Neural cell (in vitro differentiated cells): ENCODE results near the gene SELENON.

ENCODE experiments used
- EZH2 ChIP-seq: fragments of 200-600, 300-800 bp; shearing (Covaris generic), sonication (generic); IDR thresholded peaks from 2 replicates; pipeline ENCODE4 v1.6.1; 2014; ENCODE audit warnings: antibody characterized with exemption, low read length, borderline replicate concordance, mild to moderate bottlenecking; ENCODE audit not compliant: insufficient read depth, poor library complexity, severe bottlenecking
- TF ChIP-seq, protein P1 (sequence below): fragments of 450-650 bp; IDR thresholded peaks from 2 replicates; pipeline ENCODE4 v1.5.1; 2014; ENCODE audit warnings: antibody characterized with exemption, mild to moderate bottlenecking, moderate library complexity; ENCODE audit not compliant: poor library complexity, severe bottlenecking

DNA sequence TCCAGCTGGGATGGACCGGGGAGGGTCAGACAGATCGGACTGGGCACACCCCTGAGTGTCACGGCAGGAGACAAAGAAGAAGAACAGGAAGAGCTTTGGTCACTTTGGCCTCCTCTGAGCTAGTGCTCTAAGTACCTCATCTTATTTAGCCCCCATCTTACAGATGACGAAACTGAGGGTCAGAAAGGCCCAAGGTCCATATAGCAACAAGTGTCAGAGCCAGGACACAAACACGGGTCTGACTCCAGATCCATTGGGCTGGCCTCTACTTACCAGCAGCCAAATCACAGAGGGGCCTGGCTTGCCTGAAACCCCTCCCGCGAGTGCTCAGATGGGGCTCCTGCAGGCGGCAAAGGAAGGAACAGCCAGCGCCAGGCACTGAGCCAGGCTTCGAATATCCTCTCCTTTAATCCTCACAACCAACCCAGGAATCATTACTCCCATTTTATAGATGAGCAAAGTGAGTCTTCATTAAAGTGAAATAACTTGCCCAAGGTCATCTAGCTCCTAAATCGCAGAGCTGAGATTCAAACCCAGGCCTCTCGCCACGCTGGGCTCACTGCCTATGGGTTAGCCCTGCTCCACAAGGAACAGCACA lies 25.7 kb upstream of the SELENON start:
- no peak for TF ChIP-seq EZH2
- TF ChIP-seq, protein P1, sequence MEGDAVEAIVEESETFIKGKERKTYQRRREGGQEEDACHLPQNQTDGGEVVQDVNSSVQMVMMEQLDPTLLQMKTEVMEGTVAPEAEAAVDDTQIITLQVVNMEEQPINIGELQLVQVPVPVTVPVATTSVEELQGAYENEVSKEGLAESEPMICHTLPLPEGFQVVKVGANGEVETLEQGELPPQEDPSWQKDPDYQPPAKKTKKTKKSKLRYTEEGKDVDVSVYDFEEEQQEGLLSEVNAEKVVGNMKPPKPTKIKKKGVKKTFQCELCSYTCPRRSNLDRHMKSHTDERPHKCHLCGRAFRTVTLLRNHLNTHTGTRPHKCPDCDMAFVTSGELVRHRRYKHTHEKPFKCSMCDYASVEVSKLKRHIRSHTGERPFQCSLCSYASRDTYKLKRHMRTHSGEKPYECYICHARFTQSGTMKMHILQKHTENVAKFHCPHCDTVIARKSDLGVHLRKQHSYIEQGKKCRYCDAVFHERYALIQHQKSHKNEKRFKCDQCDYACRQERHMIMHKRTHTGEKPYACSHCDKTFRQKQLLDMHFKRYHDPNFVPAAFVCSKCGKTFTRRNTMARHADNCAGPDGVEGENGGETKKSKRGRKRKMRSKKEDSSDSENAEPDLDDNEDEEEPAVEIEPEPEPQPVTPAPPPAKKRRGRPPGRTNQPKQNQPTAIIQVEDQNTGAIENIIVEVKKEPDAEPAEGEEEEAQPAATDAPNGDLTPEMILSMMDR: no peak
